Trophoblast cell (in vitro differentiated cells and primary cell): ENCODE data around the gene CYP17A1.

Experiments
- DNase-seq, 2 donors: peaks; one replicate each; pipeline ENCODE4 v3.0.0-alpha.2; 2016
- H2AFZ ChIP-seq: 2 replicates; pipeline ENCODE4 v1.6.1; 2013; ENCODE audit warnings: low read length, moderate library complexity, mild to moderate bottlenecking; ENCODE audit not compliant: insufficient read depth, poor library complexity
- H2AK5ac ChIP-seq: 2 replicates; pipeline ENCODE4 v1.6.1; 2013; ENCODE audit warnings: mild to moderate bottlenecking, low read length
- H2BK120ac ChIP-seq: 2 replicates; pipeline ENCODE4 v1.6.1; 2013; ENCODE audit warnings: low read length, mild to moderate bottlenecking, moderate library complexity; ENCODE audit not compliant: insufficient read depth, poor library complexity
- H2BK12ac ChIP-seq: 2 replicates; pipeline ENCODE4 v1.6.1; 2013; ENCODE audit warnings: mild to moderate bottlenecking, low read length, moderate library complexity
- H2BK5ac ChIP-seq: 2 replicates; pipeline ENCODE4 v1.6.1; 2013; ENCODE audit warnings: low read length, low read depth, moderate library complexity, mild to moderate bottlenecking; ENCODE audit not compliant: poor library complexity
- H3K14ac ChIP-seq: 2 replicates; pipeline ENCODE4 v1.6.1; 2013; ENCODE audit warnings: mild to moderate bottlenecking, low read length
- H3K18ac ChIP-seq: 2 replicates; pipeline ENCODE4 v1.6.1; 2013; ENCODE audit warnings: mild to moderate bottlenecking, low read length
- H3K23ac ChIP-seq: 2 replicates; pipeline ENCODE4 v1.6.1; 2013; ENCODE audit warnings: low read length
- H3K27ac ChIP-seq: 2 replicates; pipeline ENCODE4 v1.5.1; 2013; ENCODE audit warnings: low read depth, mild to moderate bottlenecking, inconsistent platforms, low read length, moderate library complexity
- H3K27me3 ChIP-seq: 2 replicates; pipeline ENCODE4 v1.6.1; 2013; ENCODE audit warnings: inconsistent platforms, mild to moderate bottlenecking, low read length, moderate library complexity; ENCODE audit not compliant: insufficient read depth
- H3K36me3 ChIP-seq, 2 experiments: 1 replicate in 1 of 2; 2 replicates in 1 of 2; pipeline ENCODE4 v1.6.1; 2013; ENCODE audit warnings: low read length in 2 of 2, mild to moderate bottlenecking in 2 of 2, moderate library complexity in 1 of 2; ENCODE audit not compliant: insufficient read depth in 2 of 2, control insufficient read depth in 1 of 2
- H3K4ac ChIP-seq: 2 replicates; pipeline ENCODE4 v1.6.1; 2013; ENCODE audit warnings: low read depth, mild to moderate bottlenecking, low read length, moderate library complexity
- H3K4me1 ChIP-seq, 2 experiments: 1 replicate in 1 of 2; 2 replicates in 1 of 2; pipeline ENCODE4 v1.6.1; 2013; ENCODE audit warnings: low read length in 2 of 2, mild to moderate bottlenecking in 2 of 2, moderate library complexity in 1 of 2; ENCODE audit not compliant: insufficient read depth in 2 of 2, control insufficient read depth in 1 of 2
- H3K4me2 ChIP-seq: 2 replicates; pipeline ENCODE4 v1.6.1; 2013; ENCODE audit warnings: inconsistent platforms, mild to moderate bottlenecking, low read length, moderate library complexity
- H3K4me3 ChIP-seq: 2 replicates; pipeline ENCODE4 v1.5.1; 2013; ENCODE audit warnings: mild to moderate bottlenecking, low read depth, low read length, inconsistent platforms
- H3K79me1 ChIP-seq: one replicate; pipeline ENCODE4 v1.6.1; 2013; ENCODE audit warnings: low read length
- H3K79me2 ChIP-seq: 2 replicates; pipeline ENCODE4 v1.6.1; 2013; ENCODE audit warnings: low read length, mild to moderate bottlenecking; ENCODE audit not compliant: control insufficient read depth, insufficient read depth, poor library complexity
- H3K9ac ChIP-seq: 2 replicates; pipeline ENCODE4 v1.6.1; 2013; ENCODE audit warnings: mild to moderate bottlenecking, low read length
- H3K9me3 ChIP-seq: 2 replicates; pipeline ENCODE4 v1.6.1; 2013; ENCODE audit warnings: low read depth, mild to moderate bottlenecking, control low read depth, inconsistent platforms, low read length; ENCODE audit not compliant: insufficient read depth
- H4K12ac ChIP-seq: 2 replicates; pipeline ENCODE4 v1.6.1; 2013; ENCODE audit warnings: low read depth, mild to moderate bottlenecking, low read length, moderate library complexity
- H4K8ac ChIP-seq: 2 replicates; pipeline ENCODE4 v1.6.1; 2013; ENCODE audit warnings: low read depth, mild to moderate bottlenecking, low read length, moderate library complexity
- H4K91ac ChIP-seq: one replicate; pipeline ENCODE4 v1.6.1; 2013; ENCODE audit warnings: low read depth, mild to moderate bottlenecking, low read length, moderate library complexity
- WGBS: extraction: QIAGEN DNeasy Blood & Tissue Kit; methylation state at CpG from one replicate; pipeline ENCODE4 v1.1.7; 2013; ENCODE audit warnings: missing lambda C conversion rate; ENCODE audit not compliant: insufficient read length, insufficient coverage; ENCODE audit errors: extremely low coverage; 5-methylcytosine and 5-hydroxymethylcytosine counted together

CYP17A1 gene

DNA sequence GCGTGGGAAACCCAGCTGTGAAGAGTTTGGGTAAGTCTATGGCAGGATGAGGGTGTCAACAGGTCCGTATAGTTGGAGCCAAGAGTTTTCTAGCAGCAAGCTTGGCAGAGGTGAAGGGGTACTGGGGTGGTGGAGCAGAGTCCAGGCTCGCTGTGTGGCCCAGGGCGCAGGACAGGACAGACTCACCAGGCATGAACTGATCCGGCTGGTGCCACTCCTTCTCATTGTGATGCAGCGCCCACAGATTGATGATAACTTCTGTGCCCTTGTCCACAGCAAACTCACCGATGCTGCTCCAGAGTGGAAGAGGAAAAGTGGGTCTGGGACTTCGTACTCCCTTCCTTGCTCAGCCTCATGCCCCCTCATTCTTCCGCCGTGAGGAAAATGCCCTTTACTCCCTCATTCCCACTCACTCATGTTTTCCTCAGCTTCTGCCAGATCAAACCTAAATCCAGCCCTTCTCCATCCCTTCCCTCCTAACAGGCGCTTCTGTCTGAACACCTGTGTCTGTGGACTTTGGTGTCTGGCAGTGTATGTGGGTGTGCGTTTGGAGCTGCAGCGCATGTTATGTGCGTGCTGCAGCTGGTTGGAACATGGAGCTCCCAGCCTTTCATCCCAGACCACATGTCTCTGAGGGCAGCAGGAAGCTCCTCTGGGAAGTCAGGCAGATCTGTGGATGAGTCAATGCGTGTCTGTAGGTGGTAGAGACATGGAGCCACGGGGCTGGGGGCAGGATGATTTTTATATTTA is 5.7 kb downstream of the CYP17A1 start:
- Histone ChIP-seq H3K79me1 (peaks cover 3% of the 10 kb centered on the region), H3K18ac (no peak overlapping the region), H4K8ac (no peak overlapping the region), H3K23ac (no peak overlapping the region), H4K12ac (no peak overlapping the region), H2AFZ (no peak overlapping the region), H3K4me2 (no peak overlapping the region), H2BK5ac (no peak overlapping the region), H4K91ac (no peak overlapping the region), H3K9ac (no peak overlapping the region), H3K27me3 (no peaks in the 10 kb centered on the region), H3K4me1 (peaks cover 0 to 3% of the 10 kb centered on the region in 2 experiments), H3K79me2 (no peaks in the 10 kb centered on the region), H3K4me3 (no peak overlapping the region), H3K9me3 (peaks cover 2% of the 10 kb centered on the region), H3K27ac (no peak overlapping the region), H3K36me3 (no peaks in the 10 kb centered on the region), H2BK12ac (no peak overlapping the region), H2BK120ac (no peak overlapping the region), H3K14ac (no peak overlapping the region), H3K4ac (no peak overlapping the region), H2AK5ac (no peak overlapping the region)
- WGBS = no CpG with 5 or more reads among the region's 16 CpGs
- DNase-seq = no peak

DNA sequence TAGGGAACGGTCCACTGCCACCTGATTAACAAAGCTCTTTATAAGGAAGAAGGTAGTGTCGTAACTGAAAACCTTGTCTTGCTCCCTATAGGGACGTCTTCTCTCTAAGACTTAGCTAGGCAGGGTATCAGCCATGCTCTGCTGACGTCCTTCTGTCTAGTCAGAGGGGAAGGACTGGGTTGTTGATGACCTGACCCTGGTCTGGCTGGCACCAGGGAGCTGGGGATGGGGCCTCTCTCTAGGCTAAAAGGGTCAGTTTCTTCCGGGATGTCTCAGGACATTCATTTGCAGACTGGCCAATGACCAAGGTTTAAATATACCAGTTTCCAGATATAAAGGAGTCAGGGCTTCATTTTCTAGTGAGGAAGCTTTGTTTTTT is 9.6 kb downstream of the CYP17A1 start:
- H3K79me1 ChIP-seq = peaks cover 1% of the 10 kb centered on the region
- no peak overlapping the region for H4K8ac ChIP-seq
- H3K27ac ChIP-seq = no peak overlapping the region
- no peak overlapping the region for H4K91ac ChIP-seq
- no peak overlapping the region for H2AFZ ChIP-seq
- DNase-seq = no peak
- no peak overlapping the region for H3K18ac ChIP-seq
- H3K9ac ChIP-seq = no peak overlapping the region
- H3K27me3 ChIP-seq = no peaks in the 10 kb centered on the region
- no peak overlapping the region for H3K4ac ChIP-seq
- H2BK5ac ChIP-seq = no peak overlapping the region
- H3K14ac ChIP-seq = no peak overlapping the region
- peaks cover 6% of the 10 kb centered on the region for H3K9me3 ChIP-seq
- no peak overlapping the region for H3K4me2 ChIP-seq
- H3K4me3 ChIP-seq = no peak overlapping the region
- no peaks in the 10 kb centered on the region for H3K36me3 ChIP-seq
- no peak overlapping the region for H2BK120ac ChIP-seq
- no peak overlapping the region for H2AK5ac ChIP-seq
- no peaks in the 10 kb centered on the region for H3K4me1 ChIP-seq
- no peaks in the 10 kb centered on the region for H3K79me2 ChIP-seq
- WGBS = no CpG with 5 or more reads among the region's 5 CpGs
- no peak overlapping the region for H3K23ac ChIP-seq
- H4K12ac ChIP-seq = no peak overlapping the region
- H2BK12ac ChIP-seq = no peak overlapping the region

DNA sequence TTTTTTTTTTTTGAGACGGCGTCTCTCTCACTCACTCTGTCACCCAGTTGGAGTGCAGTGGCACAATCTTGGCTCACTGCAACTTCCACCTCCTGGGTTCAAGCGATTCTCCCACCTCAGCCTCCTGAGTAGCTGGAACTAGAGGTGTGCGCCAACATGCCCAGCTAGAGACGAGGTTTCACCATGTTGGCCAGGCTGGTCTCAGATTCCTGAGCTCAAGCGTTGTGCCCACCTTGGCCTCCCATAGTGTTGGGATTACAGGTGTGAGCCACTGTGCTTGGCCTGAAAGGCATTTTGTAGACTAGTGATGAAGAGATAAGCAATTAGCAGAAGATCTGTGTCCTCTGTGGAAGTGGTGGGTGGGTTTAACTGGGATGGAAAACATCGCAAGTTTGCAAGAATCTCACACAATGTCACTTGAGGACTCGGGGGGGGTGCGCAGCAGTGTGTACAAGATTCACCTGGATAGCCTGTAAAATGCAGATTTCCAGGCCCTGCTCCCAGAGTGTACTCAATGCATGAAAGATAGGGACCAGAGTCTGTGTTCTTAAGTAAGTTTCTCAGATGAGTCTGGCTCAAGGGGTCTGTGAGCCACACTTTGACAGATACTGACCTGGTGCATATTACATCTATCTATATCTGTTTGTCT is 10.9 kb downstream of the CYP17A1 start:
- H4K91ac ChIP-seq = no peak overlapping the region
- H2AFZ ChIP-seq = no peak overlapping the region
- H3K4me1 ChIP-seq = no peaks in the 10 kb centered on the region
- H4K8ac ChIP-seq = no peak overlapping the region
- H2BK120ac ChIP-seq = no peak overlapping the region
- DNase-seq = no peak
- H3K27ac ChIP-seq = no peak overlapping the region
- no peaks in the 10 kb centered on the region for H3K79me2 ChIP-seq
- H3K4ac ChIP-seq = no peak overlapping the region
- no peaks in the 10 kb centered on the region for H3K27me3 ChIP-seq
- H2AK5ac ChIP-seq = no peak overlapping the region
- peaks cover 6% of the 10 kb centered on the region for H3K9me3 ChIP-seq
- no peak overlapping the region for H3K9ac ChIP-seq
- no peaks in the 10 kb centered on the region for H3K79me1 ChIP-seq
- no peak overlapping the region for H3K4me3 ChIP-seq
- H2BK5ac ChIP-seq = no peak overlapping the region
- H3K4me2 ChIP-seq = no peak overlapping the region
- no peaks in the 10 kb centered on the region for H3K36me3 ChIP-seq
- H2BK12ac ChIP-seq = no peak overlapping the region
- H3K14ac ChIP-seq = no peak overlapping the region
- H3K18ac ChIP-seq = no peak overlapping the region
- no peak overlapping the region for H3K23ac ChIP-seq
- no peak overlapping the region for H4K12ac ChIP-seq
- no CpG with 5 or more reads among the region's 9 CpGs for WGBS

DNA sequence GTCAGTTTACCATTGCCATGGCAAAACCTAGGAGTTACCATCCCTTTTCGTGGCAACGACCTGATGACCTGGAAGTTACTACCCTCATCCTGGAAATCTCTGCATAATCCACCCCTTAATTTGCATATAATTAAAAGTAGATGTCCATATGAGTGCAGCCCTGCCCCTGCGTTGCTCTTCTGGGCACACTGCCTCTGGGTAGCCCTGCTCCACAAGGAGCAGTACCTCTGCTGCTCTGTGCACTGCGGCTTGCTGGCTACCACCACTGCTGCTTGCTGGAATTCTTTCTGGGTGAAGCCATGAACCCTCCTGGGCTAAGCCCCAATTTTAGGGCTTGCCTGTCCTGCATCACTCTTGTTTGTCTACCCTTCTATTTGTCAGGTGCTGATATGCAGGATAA is 12.5 kb downstream of the CYP17A1 start:
- no peak overlapping the region for H2BK12ac ChIP-seq
- no peak overlapping the region for H3K27ac ChIP-seq
- H3K79me1 ChIP-seq = peaks cover 3% of the 10 kb centered on the region
- no peaks in the 10 kb centered on the region for H3K36me3 ChIP-seq
- peaks cover 3% of the 10 kb centered on the region in 2 experiments for H3K4me1 ChIP-seq
- no peak overlapping the region for H2AFZ ChIP-seq
- DNase-seq = no peak
- H2BK5ac ChIP-seq = no peak overlapping the region
- H3K4ac ChIP-seq = no peak overlapping the region
- H3K23ac ChIP-seq = no peak overlapping the region
- H3K9ac ChIP-seq = no peak overlapping the region
- no CpG with 5 or more reads among the region's 4 CpGs for WGBS
- no peak overlapping the region for H3K4me2 ChIP-seq
- H3K9me3 ChIP-seq = peaks cover 4% of the 10 kb centered on the region
- H4K91ac ChIP-seq = no peak overlapping the region
- no peak overlapping the region for H4K8ac ChIP-seq
- H2BK120ac ChIP-seq = no peak overlapping the region
- no peak overlapping the region for H3K18ac ChIP-seq
- H3K79me2 ChIP-seq = no peaks in the 10 kb centered on the region
- no peak overlapping the region for H3K14ac ChIP-seq
- no peak overlapping the region for H4K12ac ChIP-seq
- H3K27me3 ChIP-seq = no peaks in the 10 kb centered on the region
- H3K4me3 ChIP-seq = no peak overlapping the region
- H2AK5ac ChIP-seq = no peak overlapping the region
